Stimulated activated CD4-positive, alpha-beta T cell treated with anti-CD3 and anti-CD28 coated beads, Interleukin-2, amount 100 ng/mL, for 24 hours (primary cell): ENCODE data around the gene SPRTN.
A peak's percentile ranks its signal among the peaks of the same experiment; 100 is the strongest.
"Not testable (repeated sequence)": the region's sequence is repeated elsewhere in the genome, so short reads cannot be mapped to it uniquely, and the experiment has no call there.

ENCODE experiments used
- DNase-seq, 2 donors: peaks; one replicate each; pipeline ENCODE4 v3.0.0-alpha.2; 2020

The SPRTN gene

GRCh38 chr1:231337043-231337471, 1.0 kb upstream of the SPRTN start:
- DNase-seq = no peak

GRCh38 chr1:231337472-231338269, 422 bp upstream of the SPRTN start, which contains the start of gene EXOC8:
EXOC8 (minus strand) TSS chr1:231337852; CDS start chr1:231337745, 107 bp downstream.
- peak; percentile 97 for DNase-seq

GRCh38 chr1:231340328-231341013, 2.4 kb downstream of the SPRTN start:
- DNase-seq = no peak

DNA sequence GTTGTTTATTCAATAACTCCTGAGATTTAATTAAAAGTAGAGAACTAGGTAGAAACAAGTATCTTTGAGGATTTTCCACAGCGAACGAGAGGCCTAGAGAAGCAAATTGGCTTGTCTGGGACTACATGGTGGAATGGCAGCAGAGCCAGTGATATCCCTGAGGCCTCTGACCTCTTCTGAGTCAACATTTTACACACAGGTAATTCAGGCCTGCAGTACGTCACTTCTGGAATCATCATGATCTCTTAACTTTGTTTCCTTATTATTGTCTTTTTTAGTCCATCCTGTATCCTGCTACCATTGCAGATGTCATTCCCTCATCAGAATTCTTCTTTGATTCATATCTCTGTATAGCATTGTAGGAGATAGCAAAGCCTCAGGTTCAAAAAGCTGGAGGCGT, 9.9 kb downstream of the SPRTN start:
- DNase-seq = no peak

- DNase-seq = no peak
Observed at GRCh38 chr1:231348442-231348841, 10.3 kb downstream of the SPRTN start.

DNA sequence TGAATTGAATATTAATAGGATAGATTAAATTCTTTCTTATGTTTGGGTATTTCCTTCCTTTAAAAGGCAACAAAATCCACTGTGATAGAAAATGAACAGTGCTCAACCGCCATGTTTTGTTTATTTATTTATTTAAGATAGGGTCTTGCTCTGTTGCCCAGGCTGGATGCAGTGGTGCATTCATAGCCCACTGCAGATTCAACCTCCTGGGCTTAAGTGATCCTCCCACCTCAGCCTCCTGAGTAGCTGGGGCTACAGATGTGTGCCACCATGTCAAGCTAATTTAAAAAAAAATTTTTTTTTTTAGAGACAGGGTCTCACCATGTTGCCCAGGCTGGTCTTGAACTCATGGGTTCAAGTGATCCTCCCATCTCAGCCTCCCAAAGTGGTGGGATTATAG, 10.8 kb downstream of the SPRTN start:
- DNase-seq = not testable (repeated sequence)

GRCh38 chr1:231351816-231352215, 13.7 kb downstream of the SPRTN start:
- DNase-seq = no peak

- no peak for DNase-seq
Observed at GRCh38 chr1:231353086-231353485, 15.0 kb downstream of the SPRTN start.

DNA sequence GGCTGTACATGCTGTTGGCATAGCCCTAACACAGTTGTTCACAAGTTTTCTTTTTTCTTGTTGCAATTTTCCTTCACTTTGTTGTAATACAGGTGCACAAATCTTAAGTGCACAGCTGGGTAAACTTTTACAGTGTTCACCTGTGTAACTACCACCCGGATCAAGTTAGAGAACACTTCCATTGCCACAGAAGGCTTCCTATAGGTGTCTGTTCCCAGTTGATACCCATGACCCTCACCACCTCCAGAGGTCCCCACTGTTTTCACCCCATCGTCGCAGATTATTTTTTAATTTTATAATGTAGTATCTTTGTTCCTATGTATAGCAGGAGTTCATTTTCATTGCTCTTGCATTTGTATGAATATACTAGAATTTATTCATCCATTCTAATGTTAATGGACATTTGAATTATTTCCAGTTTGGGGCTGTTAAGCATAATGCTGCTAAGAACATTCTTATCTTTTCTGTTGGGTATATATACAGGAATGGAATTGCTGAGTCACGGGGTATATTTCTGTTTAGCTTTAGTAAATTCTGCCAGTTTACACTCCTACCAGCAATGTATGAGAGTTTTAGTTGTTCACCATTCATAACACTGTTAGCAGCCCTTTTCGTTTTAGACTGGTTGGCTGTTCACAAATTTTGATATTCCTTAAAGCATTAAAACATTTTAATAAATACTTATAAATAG, 16.4 kb downstream of the SPRTN start:
- DNase-seq = no peak

- DNase-seq = no peak
Observed at GRCh38 chr1:231355171-231355570, 17.1 kb downstream of the SPRTN start.

DNA sequence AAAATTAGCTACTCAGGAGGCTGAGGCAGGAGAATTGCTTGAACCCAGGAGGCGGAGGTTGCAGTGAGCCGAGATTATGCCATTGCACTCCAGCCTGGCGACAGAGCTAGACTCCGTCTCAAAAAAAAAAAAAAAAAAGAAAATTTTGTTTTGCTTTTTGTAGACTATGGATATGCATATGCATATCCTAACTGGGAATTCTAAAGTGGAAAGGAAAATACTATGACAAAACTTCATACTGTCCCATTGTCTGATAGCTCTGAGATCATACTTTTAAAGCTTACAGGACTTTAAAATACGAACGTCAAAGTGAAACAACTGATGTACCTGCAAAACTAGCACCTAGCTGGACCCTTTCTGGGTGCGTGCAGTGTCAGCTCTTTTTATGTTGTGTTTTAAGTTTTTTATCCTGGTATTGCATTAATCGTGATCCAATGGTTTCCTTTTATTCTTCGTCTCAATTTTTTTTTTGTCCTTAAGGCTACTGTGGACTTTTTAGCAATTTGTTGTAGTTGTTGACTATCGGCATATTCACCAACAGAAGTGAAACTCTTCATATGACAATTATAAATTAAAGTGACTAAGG, 19.2 kb downstream of the SPRTN start:
- DNase-seq = no peak

DNA sequence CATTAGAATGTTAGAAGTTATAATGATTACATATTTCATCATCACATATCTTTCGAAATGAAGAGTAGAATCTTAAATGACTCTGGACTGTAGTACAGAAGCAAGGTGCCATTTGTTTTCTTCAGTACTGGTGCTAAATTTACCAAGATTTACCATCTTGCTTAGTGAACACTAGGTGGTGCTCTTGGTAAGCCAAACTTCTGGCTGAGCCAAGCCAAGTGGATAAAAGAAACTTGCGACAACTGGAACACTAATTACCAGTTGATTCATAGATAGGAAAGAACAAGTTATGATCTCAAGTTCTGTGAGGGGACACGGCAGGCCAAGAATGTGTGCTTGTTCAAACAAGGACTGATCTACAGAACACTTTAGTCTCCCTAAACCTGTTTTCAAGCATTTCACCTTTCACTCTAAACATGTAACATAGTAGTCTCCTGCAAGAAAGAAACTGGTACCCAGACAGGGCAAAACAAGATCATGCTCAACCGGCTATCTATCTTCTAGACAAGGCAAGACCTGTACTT, 19.8 kb downstream of the SPRTN start:
- DNase-seq = no peak

DNA sequence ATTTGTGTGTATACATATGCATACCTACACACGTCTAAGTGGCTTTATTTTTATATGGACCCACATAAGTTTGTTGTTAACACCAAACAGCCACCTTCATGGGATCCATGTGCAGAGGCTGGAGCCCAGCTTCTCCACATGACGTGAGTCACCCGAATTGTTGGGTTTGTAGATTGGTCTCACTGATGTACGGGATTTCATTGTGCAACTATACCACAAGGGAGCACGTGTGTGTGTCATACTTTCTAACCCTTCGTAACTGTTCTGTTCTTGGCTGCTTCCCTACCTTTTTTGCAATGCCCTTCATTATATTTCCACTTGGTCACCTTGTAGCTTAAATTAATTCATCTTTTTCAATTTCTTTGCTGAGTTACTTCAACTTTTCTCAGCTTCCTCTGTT, 21.0 kb downstream of the SPRTN start:
- DNase-seq = no peak

DNA sequence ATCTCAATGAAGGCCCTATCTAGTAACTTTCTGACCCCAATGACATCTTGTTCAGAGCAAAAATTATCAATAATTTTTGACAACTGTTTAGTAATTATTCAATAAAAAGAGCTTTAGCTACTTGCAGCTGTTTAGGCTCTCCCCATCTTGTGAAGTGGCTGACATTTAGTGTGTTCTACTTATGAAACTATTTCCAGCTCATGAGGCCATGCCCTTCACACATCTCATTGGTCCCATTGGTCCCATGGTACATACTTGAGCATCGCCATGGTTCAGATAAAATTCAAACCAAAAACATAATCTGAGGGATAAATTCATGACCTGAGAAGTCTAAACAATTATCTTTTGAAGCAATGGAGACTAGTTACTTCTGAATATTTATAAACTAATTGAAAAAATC, 24.2 kb downstream of the SPRTN start:
- DNase-seq = no peak

GRCh38 chr1:231363624-231364023, 25.5 kb downstream of the SPRTN start:
- no peak for DNase-seq

DNA sequence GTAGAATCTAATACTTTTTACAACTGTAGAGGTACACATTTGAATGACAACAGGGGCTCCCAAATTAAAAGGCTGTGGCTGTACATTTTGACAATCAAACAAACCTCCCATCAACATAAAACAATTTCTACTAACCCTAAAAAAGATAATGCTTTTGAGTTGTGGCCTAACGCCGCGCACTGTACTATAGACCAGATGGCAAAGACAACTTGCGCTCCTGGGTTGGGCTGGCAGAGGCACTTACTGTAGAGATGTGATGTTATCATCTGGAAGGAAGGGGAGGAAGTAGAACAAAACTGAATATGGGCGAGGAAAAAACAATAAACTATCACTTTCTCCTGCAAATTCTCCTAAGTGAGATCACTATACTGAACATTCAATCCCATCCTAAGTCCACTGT, 26.1 kb downstream of the SPRTN start:
- no peak for DNase-seq

DNA sequence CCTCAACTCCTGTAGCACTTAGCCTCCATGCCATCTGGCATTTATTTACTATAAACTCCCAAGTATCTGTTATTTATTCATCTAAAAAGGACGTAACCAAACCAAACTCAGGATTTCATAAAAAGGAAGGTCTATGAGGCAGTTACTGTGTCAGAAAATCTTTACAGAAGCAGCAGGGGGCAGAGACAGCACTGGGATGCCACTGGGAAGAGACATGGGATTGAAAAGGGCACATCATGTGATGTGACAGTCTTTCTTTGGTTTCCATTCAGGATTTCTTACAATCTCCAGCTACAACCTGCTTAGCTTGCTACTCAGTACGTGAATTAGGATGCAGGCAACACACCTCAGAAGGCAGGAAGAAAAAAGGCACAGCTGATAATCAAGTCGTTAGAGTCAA, 31.2 kb downstream of the SPRTN start:
- no peak for DNase-seq

DNA sequence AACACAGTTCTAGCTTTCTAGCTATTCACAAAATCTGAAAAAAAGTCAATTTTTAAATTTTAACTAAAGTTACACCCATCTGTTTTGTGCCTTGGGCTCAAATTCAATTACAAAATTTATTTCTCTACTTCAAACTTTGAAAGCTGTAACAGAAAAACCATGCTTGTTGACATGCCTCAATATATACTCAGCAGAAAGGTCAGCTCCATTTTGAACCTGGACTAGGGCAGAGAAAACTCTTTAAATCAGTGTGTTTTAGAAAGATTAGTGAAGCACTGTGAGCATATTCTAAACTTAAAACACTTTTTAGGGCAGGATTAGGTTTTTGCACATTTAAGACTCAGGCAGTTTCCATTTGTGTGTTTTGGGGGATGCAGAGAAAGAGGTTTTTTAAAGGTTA, 34.4 kb downstream of the SPRTN start:
- no peak for DNase-seq

DNA sequence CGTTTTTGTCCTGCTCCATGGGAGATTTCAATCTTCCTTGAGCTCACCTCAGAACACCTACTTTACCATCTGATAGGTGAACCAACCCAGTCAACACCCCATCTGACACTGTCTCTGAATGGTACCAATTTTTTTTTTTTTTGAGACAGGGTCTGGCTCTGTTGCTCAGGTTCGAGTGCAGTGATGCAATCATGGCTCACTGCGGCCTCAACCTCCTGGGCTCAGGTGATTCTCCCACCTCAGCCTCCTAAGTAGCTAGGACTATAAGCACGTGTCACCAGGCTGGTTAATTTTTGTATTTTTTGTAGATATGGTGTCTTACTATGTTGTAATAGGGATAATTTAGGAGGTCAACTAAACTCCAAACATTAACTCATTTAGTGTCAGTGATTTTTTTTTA, 36.3 kb downstream of the SPRTN start:
- no peak for DNase-seq

GRCh38 chr1:231376101-231376500, 38.0 kb downstream of the SPRTN start:
- DNase-seq = no peak

DNA sequence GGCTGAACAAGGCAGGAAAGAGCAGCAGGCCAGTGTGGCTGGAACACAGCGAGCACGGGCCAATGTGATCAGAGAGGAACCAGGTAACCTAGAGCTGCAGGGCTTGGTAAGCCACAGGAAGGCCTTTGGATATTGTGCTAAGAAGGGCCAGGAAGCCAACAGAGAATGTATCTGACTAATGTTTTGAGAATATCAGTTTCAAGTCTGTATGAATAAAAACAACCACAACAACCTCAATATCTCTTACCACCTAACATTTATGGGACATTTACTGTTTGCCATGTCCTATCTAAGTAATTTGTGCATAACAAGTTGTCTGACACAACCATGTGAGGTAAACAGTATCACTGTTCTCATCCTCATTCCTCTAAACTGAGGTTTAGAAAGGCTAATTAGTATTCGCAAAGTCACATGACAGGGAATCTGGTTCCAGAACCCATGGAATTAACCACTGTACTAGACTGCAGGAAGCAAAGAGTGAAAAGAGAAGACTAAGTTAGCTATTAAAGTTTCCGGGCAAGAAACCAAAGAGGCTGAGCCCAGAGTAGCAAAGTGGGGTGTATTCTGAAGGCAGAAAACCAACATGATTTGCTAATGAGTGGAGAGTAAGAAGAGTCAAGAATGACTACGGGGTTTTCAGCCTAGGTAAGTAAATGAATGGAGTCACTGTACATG, 38.9 kb downstream of the SPRTN start:
- peak in 1 of 2 donors; percentile 19 for DNase-seq

- DNase-seq = no peak
Observed at GRCh38 chr1:231381729-231382128, 43.6 kb downstream of the SPRTN start.

DNA sequence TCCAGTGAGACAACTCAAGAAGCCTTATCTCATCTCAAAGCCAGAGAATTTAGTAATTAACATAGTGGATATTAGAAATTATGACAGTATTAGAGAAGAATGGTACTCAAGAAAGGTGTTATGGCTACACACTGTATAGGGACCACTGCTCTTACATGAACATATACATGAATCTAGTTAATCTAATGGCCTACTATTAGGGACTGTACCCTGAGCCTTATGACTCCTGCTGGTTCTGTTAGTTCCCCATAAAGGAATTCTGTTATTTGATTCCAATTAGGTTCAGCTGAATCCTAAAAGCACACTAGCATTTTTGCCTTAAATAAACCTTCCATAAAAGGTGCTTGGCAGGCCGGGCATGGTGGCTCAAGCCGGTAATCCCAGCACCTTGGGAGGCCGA, 44.3 kb downstream of the SPRTN start:
- DNase-seq = no peak
